ENCODE results near the gene PDE3B. TPM values are rescaled to one million over a fixed set of nuclear protein-coding genes. Genes with fewer than 3 reads are reported as not detected.

Gene PDE3B
- polyA plus RNA-seq, 3 donors, result 4.0 to 6.0 (median 5.2) TPM

GRCh38 chr11:14884667-14885273 lies 241.2 kb downstream of the PDE3B start:
- Histone ChIP-seq H3K4me1 (ENCODE audit: control insufficient read depth in 1 of 2, insufficient read depth in 2 of 2, low read length in 2 of 2) (no peaks in the 10 kb centered on the region), H3K27me3 (ENCODE audit: control insufficient read depth in 2 of 2, insufficient read depth in 2 of 2, low read length in 2 of 2) (no peaks in the 10 kb centered on the region), H3K9me3 (replicated peaks in 1 of 2; ENCODE audit: control insufficient read depth in 1 of 2, insufficient read depth in 1 of 2, low read length in 2 of 2) (no peaks in the 10 kb centered on the region), H3K4me2 (replicated peaks; ENCODE audit: extremely low read depth, low read length, poor library complexity, severe bottlenecking) (no peak overlapping the region), H3K36me3 (replicated peaks in 1 of 2; ENCODE audit: control insufficient read depth in 1 of 2, insufficient read depth in 2 of 2, low read length in 2 of 2) (peaks cover 6 to 20% of the 10 kb centered on the region in 2 donors), H3K27ac (ENCODE audit: low read depth in 1 of 2, low read length in 2 of 2) (no peak overlapping the region), H4K20me1 (ENCODE audit: insufficient read depth, low read length) (peaks cover 6% of the 10 kb centered on the region), H3K4me3 (replicated peaks in 1 of 3; ENCODE audit: low read depth in 2 of 3, low read length in 3 of 3) (no peak overlapping the region), H3K9ac (ENCODE audit: insufficient read depth, low read length, poor library complexity, severe bottlenecking) (no peak overlapping the region), H2AFZ (ENCODE audit: insufficient read depth, low read depth, low read length, poor library complexity, severe bottlenecking) (no peak overlapping the region), H3K79me2 (ENCODE audit: insufficient read depth, low read length) (no peaks in the 10 kb centered on the region)
- no peak for DNase-seq
- WGBS (ENCODE audit: insufficient coverage), result no CpG with 5 or more reads among the region's 1 CpG
- Mint-ChIP-seq H3K4me1 (peaks cover 26% of the 10 kb centered on the region), H3K4me3 (no peak overlapping the region), H3K36me3 (peaks cover 7 to 13% of the 10 kb centered on the region in 2 donors), H3K27me3 (ENCODE audit: low read depth in 3 of 3) (no peaks in the 10 kb centered on the region), H3K27ac (no peak overlapping the region), H3K9me3 (no peaks in the 10 kb centered on the region)
- no peak for TF ChIP-seq CTCF (IDR thresholded peaks at IDR 0.05)
- intact Hi-C loops (cut with micrococcal nuclease), result no loop called here

GRCh38 chr11:14886513-14886912 lies 242.9 kb downstream of the PDE3B start:
- H3K27ac Mint-ChIP-seq, result no peak overlapping the region
- H3K79me2 ChIP-seq (ENCODE audit: insufficient read depth, low read length), result peaks cover 3% of the 10 kb centered on the region
- TF ChIP-seq CTCF (IDR thresholded peaks at IDR 0.05), result no peak
- H3K27me3 Mint-ChIP-seq (ENCODE audit: low read depth in 3 of 3), result peaks cover 0 to 2% (median 0%) of the 10 kb centered on the region in 3 donors
- no peak overlapping the region for H3K4me2 ChIP-seq (replicated peaks; ENCODE audit: extremely low read depth, low read length, poor library complexity, severe bottlenecking)
- H3K9me3 ChIP-seq (replicated peaks in 1 of 2; ENCODE audit: control insufficient read depth in 1 of 2, insufficient read depth in 1 of 2, low read length in 2 of 2), result no peaks in the 10 kb centered on the region
- H3K4me3 Mint-ChIP-seq, result no peak overlapping the region
- no peak overlapping the region for H2AFZ ChIP-seq (ENCODE audit: insufficient read depth, low read depth, low read length, poor library complexity, severe bottlenecking)
- no peak for DNase-seq
- H3K9ac ChIP-seq (ENCODE audit: insufficient read depth, low read length, poor library complexity, severe bottlenecking), result no peak overlapping the region
- H3K9me3 Mint-ChIP-seq, result no peaks in the 10 kb centered on the region
- peaks cover 0 to 2% of the 10 kb centered on the region in 2 donors for H3K36me3 Mint-ChIP-seq
- peaks cover 6% of the 10 kb centered on the region for H4K20me1 ChIP-seq (ENCODE audit: insufficient read depth, low read length)
- H3K36me3 ChIP-seq (replicated peaks in 1 of 2; ENCODE audit: control insufficient read depth in 1 of 2, insufficient read depth in 2 of 2, low read length in 2 of 2), result peaks cover 0 to 6% of the 10 kb centered on the region in 2 donors
- H3K27ac ChIP-seq (ENCODE audit: low read depth in 1 of 2, low read length in 2 of 2), result no peak overlapping the region
- peaks cover 30% of the 10 kb centered on the region for H3K4me1 Mint-ChIP-seq
- no CpG with 5 or more reads among the region's 1 CpG for WGBS (ENCODE audit: insufficient coverage)
- peaks cover 11 to 12% of the 10 kb centered on the region in 2 donors for H3K4me1 ChIP-seq (ENCODE audit: control insufficient read depth in 1 of 2, insufficient read depth in 2 of 2, low read length in 2 of 2)
- no peak overlapping the region for H3K4me3 ChIP-seq (replicated peaks in 1 of 3; ENCODE audit: low read depth in 2 of 3, low read length in 3 of 3)
- intact Hi-C loops (cut with micrococcal nuclease), result no loop called here
- no peaks in the 10 kb centered on the region for H3K27me3 ChIP-seq (ENCODE audit: control insufficient read depth in 2 of 2, insufficient read depth in 2 of 2, low read length in 2 of 2)

Measured in CD14-positive monocyte (primary cell).